HCT116 (cell line): ENCODE measurements around the gene MCRIP2. TPM values are rescaled to one million over a fixed set of nuclear protein-coding genes. Genes with fewer than 3 reads are reported as not detected.

Source experiments
- ATAC-seq: fragments of 200-7000 bp; cut with Tn5 transposase; 2 replicates; pipeline ENCODE4 v1.9.1; 2020; ENCODE audit warnings: mild to moderate bottlenecking, moderate library complexity
- BruUV-seq: library from RNA; stranded (reverse); fragments of 400-500 nt; replicated peaks from 2 replicates; lab custom pipeline; 2021; lab: Mats Ljungman, UMichigan
- CTCF ChIA-PET: fragments of 300-600 bp; sonication (Branson Sonifier 250); formaldehyde crosslinking; loops from one replicate; lab custom pipeline; 2021; ENCODE audit warnings: antibody characterized with exemption; lab: Charles Lee
- POLR2A ChIA-PET: fragments of 300-600, 350-600 bp; sonication (Branson Sonifier 250); formaldehyde crosslinking; loops from one replicate; lab custom pipeline; 2021; ENCODE audit warnings: antibody characterized with exemption; lab: Charles Lee
- RAD21 ChIA-PET, 2 experiments: fragments of 300-600 bp; sonication (Branson Sonifier 250); formaldehyde crosslinking; loops; one replicate each; lab custom pipeline; 2023; ENCODE audit warnings: low total read pairs in 2 of 2; ENCODE audit not compliant: uncharacterized antibody in 2 of 2, unreplicated experiment in 2 of 2, low non-redundant PET in 1 of 2; lab: Charles Lee
- DNase-seq: peaks from one replicate; pipeline ENCODE4 v3.0.0-alpha.2; 2010; ENCODE audit warnings: low read depth, low spot score
- H2AFZ ChIP-seq: fragments of 200-600 bp; shearing (Covaris generic), sonication (generic); 2 replicates; pipeline ENCODE4 v1.6.1; 2017; ENCODE audit warnings: low read depth, mixed run types, mixed read lengths, antibody characterized with exemption, low read length; ENCODE audit not compliant: poor library complexity, severe bottlenecking
- H3K27ac ChIP-seq: 2 replicates; pipeline ENCODE4 v1.5.1; 2012; ENCODE audit warnings: low read depth, low read length
- H3K27me3 ChIP-seq: fragments of 200-600 bp; sonication (generic); 2 replicates; pipeline ENCODE4 v1.6.1; 2016; ENCODE audit warnings: mixed run types, low read length, mixed read lengths; ENCODE audit not compliant: insufficient read depth
- H3K36me3 ChIP-seq, 2 experiments: fragments of 200-500 bp in 1 of 2; fragments of 200-600 bp in 1 of 2; sonication (Bioruptor generic) in 1 of 2; sonication (generic) in 1 of 2; 2 replicates each; pipeline versions ENCODE4 v1.5.1 to v1.6.1; 2014 to 2016; ENCODE audit warnings: low read length in 2 of 2, inconsistent platforms in 1 of 2, mixed read lengths in 1 of 2, mixed run types in 1 of 2; ENCODE audit not compliant: insufficient read depth in 2 of 2, control insufficient read depth in 1 of 2
- H3K4me1 ChIP-seq, 2 experiments: fragments of 200-600 bp in 1 of 2; sonication (generic) in 1 of 2; 2 replicates each; pipeline versions ENCODE4 v1.5.1 to v1.6.1; 2012 to 2017; ENCODE audit warnings: low read length in 2 of 2, inconsistent platforms in 1 of 2, mild to moderate bottlenecking in 1 of 2, mixed read lengths in 1 of 2, mixed run types in 1 of 2, moderate library complexity in 1 of 2; ENCODE audit not compliant: insufficient read depth in 2 of 2, control insufficient read depth in 1 of 2
- H3K4me2 ChIP-seq: fragments of 200-600 bp; sonication (generic); 2 replicates; pipeline ENCODE4 v1.6.1; 2017; ENCODE audit warnings: mixed run types, low read length, mixed read lengths
- H3K4me3 ChIP-seq, 2 experiments: fragments of 200-600 bp in 1 of 2; sonication (generic) in 1 of 2; replicated peaks in 1 of 2; 2 replicates each; pipeline ENCODE4 v1.5.1; 2011 to 2016; ENCODE audit warnings: low read length in 2 of 2, control low read depth in 1 of 2, low read depth in 1 of 2, mild to moderate bottlenecking in 1 of 2, mixed read lengths in 1 of 2, mixed run types in 1 of 2
- H3K79me2 ChIP-seq: fragments of 200-600 bp; sonication (generic); 2 replicates; pipeline ENCODE4 v1.6.1; 2017; ENCODE audit warnings: mild to moderate bottlenecking, mixed run types, low read length, moderate library complexity, mixed read lengths; ENCODE audit not compliant: insufficient read depth
- H3K9ac ChIP-seq: fragments of 200-600 bp; sonication (generic); 2 replicates; pipeline ENCODE4 v1.6.1; 2016; ENCODE audit warnings: low read length, mixed read lengths
- H3K9me2 ChIP-seq: fragments of 200-600 bp; sonication (generic), shearing (Covaris generic); 2 replicates; pipeline ENCODE4 v1.6.1; 2017; ENCODE audit warnings: mixed run types, mild to moderate bottlenecking, moderate library complexity; ENCODE audit not compliant: insufficient read depth
- H3K9me3 ChIP-seq, 2 experiments: fragments of 200-500 bp in 1 of 2; fragments of 200-600 bp in 1 of 2; sonication (Bioruptor generic) in 1 of 2; sonication (generic) in 1 of 2; 2 replicates each; pipeline ENCODE4 v1.6.1; 2014 to 2017; ENCODE audit warnings: low read length in 2 of 2, mixed read lengths in 2 of 2, inconsistent platforms in 1 of 2, low read depth in 1 of 2, mild to moderate bottlenecking in 1 of 2, mixed run types in 1 of 2, moderate library complexity in 1 of 2; ENCODE audit not compliant: control insufficient read depth in 1 of 2, insufficient read depth in 1 of 2
- H4K20me1 ChIP-seq: fragments of 200-600 bp; sonication (generic), shearing (Covaris generic); 2 replicates; pipeline ENCODE4 v1.6.1; 2017; ENCODE audit warnings: mixed run types, mild to moderate bottlenecking, moderate library complexity; ENCODE audit not compliant: insufficient read depth
- CBX3 ChIP-seq: IDR thresholded peaks from 2 replicates; pipeline ENCODE4 v1.6.1; 2012; ENCODE audit warnings: low read depth
- RAD21 ChIP-seq: IDR thresholded peaks from 2 replicates; pipeline ENCODE4 v1.6.1; 2012; ENCODE audit warnings: low read depth, mild to moderate bottlenecking
- ZFX ChIP-seq: fragments of 450-650 bp; IDR thresholded peaks from 2 replicates; pipeline ENCODE4 v1.6.1; 2017
- ZNF274 ChIP-seq: fragments of 200-500 bp; sonication (Bioruptor generic); IDR thresholded peaks from 2 replicates; pipeline ENCODE4 v1.6.1; 2014; ENCODE audit warnings: mild to moderate bottlenecking, low read depth, low read length, inconsistent platforms
- intact Hi-C: fragments of 100-400 bp; cut with micrococcal nuclease; formaldehyde crosslinking; loops from 2 replicates; pipeline ENCODE4 v1.10.0; 2022
- total RNA-seq: library from RNA; stranded (reverse); gene quantifications from one replicate; pipeline ENCODE4 v1.2.1, GENCODE V29; 2021; ENCODE audit not compliant: unreplicated experiment
- TF ChIP-seq, protein P1 (sequence below): IDR thresholded peaks from 2 replicates; pipeline ENCODE4 v1.6.1; 2012
- TF ChIP-seq, protein P2 (sequence below), 3 experiments: fragments of 200-600 bp in 1 of 3; sonication (generic) in 1 of 3; IDR thresholded peaks in 2 of 3; conservative IDR thresholded peaks in 1 of 3; 2 replicates each; pipeline ENCODE4 v1.5.1; 2012 to 2017; ENCODE audit warnings: low read depth in 2 of 3, low read length in 2 of 3, antibody characterized with exemption in 1 of 3, borderline replicate concordance in 1 of 3, control low read depth in 1 of 3, mild to moderate bottlenecking in 1 of 3, mixed read lengths in 1 of 3, mixed run types in 1 of 3, moderate library complexity in 1 of 3; ENCODE audit not compliant: insufficient read depth in 1 of 3

MCRIP2 gene
- total RNA-seq, 1 experiment from 2014 or later, result 34.9 TPM

DNA sequence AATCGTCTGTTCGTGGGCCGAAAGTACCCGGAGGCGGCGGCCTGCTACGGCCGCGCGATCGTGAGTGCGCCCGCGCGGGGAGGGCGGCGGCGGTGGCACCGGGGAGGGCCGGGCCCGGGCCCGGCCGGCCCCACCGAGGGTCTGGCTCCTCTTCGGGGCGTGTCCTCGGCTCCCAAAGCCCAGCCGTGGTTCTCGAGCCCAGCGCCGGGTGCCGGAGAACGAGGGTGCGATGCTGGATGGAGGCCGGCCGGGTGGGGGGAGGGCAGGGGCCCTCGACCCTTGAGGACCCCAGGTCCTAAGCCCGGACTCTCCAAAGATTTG, 39.0 kb downstream of the MCRIP2 start:
- H3K4me1 ChIP-seq, result peaks cover 13 to 48% of the 10 kb centered on the region in 2 experiments
- TF ChIP-seq, protein P1, sequence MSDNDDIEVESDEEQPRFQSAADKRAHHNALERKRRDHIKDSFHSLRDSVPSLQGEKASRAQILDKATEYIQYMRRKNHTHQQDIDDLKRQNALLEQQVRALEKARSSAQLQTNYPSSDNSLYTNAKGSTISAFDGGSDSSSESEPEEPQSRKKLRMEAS, result no peak
- TF ChIP-seq RAD21, result no peak
- TF ChIP-seq CBX3, result no peak
- TF ChIP-seq ZFX, result peak; percentile 82

DNA sequence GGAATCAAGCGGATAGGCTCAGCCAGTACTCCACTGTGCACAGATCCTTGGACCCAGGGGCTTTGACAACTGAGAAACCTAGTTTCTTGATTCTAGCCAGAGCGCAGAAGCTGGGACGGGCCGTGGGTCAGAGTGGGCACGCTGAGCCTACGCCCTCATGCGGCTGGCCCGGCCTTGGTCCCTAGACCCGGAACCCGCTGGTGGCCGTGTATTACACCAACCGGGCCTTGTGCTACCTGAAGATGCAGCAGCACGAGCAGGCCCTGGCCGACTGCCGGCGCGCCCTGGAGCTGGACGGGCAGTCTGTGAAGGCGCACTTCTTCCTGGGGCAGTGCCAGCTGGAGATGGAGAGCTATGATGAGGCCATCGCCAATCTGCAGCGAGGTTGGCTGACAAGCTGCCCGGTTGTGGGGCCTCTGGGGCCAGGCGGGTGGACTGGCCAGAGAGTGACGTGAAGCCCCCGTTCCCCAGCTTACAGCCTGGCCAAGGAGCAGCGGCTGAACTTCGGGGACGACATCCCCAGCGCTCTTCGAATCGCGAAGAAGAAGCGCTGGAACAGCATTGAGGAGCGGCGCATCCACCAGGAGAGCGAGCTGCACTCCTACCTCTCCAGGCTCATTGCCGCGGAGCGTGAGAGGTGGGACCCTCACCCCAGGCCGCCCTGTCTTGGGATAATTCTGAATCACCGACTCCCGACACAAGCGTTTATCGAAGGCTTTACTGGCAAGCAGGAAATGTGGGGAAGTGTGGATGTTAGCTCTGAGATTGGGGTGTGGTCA, 39.5 kb downstream of the MCRIP2 start:
- BruUV-seq, result no TSS peak
- no peak for DNase-seq
- Histone ChIP-seq H3K79me2 (peaks cover 38% of the 10 kb centered on the region), H3K9me2 (no peaks in the 10 kb centered on the region), H3K36me3 (peaks cover 0 to 26% of the 10 kb centered on the region in 2 experiments; a peak in 2 of 4 replicates), H3K4me1 (peaks cover 13 to 54% of the 10 kb centered on the region in 2 experiments), H2AFZ (no peak overlapping the region), H3K4me3 (peak overlapping the region; percentile 66 to 90), H3K4me2 (peak overlapping the region; percentile 97), H3K27ac (peak overlapping the region; percentile 98), H4K20me1 (no peaks in the 10 kb centered on the region), H3K9ac (peak overlapping the region; percentile 92), H3K9me3 (no peaks in the 10 kb centered on the region), H3K27me3 (no peaks in the 10 kb centered on the region)
- CTCF ChIA-PET, result interaction anchor here (1.1 kb wide), 1 partner anchor 9 kb away, joined by 3 read pairs; the partner anchor contains the start of gene WDR24
- intact Hi-C loops, result no loop called here
- TF ChIP-seq ZNF274, result no peak
- TF ChIP-seq, protein P2, sequence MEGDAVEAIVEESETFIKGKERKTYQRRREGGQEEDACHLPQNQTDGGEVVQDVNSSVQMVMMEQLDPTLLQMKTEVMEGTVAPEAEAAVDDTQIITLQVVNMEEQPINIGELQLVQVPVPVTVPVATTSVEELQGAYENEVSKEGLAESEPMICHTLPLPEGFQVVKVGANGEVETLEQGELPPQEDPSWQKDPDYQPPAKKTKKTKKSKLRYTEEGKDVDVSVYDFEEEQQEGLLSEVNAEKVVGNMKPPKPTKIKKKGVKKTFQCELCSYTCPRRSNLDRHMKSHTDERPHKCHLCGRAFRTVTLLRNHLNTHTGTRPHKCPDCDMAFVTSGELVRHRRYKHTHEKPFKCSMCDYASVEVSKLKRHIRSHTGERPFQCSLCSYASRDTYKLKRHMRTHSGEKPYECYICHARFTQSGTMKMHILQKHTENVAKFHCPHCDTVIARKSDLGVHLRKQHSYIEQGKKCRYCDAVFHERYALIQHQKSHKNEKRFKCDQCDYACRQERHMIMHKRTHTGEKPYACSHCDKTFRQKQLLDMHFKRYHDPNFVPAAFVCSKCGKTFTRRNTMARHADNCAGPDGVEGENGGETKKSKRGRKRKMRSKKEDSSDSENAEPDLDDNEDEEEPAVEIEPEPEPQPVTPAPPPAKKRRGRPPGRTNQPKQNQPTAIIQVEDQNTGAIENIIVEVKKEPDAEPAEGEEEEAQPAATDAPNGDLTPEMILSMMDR (IDR thresholded peaks at IDR 0.05 in 2 of 3, conservative IDR thresholded peaks at IDR 0.05 in 1 of 3; ENCODE audit: borderline replicate concordance in 1 of 3, insufficient read depth in 1 of 3, low read depth in 2 of 3, low read length in 2 of 3), result peak in 1 of 3 experiments; percentile 14; a peak in 2 of 6 replicates
- peak; percentile 5; the same call in 1 of the 2 replicates for ATAC-seq
- RAD21 ChIA-PET, result no interaction called here
- POLR2A ChIA-PET, result no interaction called here

More for the DNA sequence above, 39.0 kb downstream of the MCRIP2 start:
- Histone ChIP-seq H3K36me3 (peaks cover 0 to 26% of the 10 kb centered on the region in 2 experiments; a peak in 2 of 4 replicates), H3K9ac (peak overlapping the region; percentile 92), H3K27me3 (no peaks in the 10 kb centered on the region), H3K4me3 (peak overlapping the region; percentile 66 to 90), H3K4me2 (peak overlapping the region; percentile 97), H3K27ac (peak overlapping the region; percentile 98), H3K9me3 (no peaks in the 10 kb centered on the region), H3K79me2 (peaks cover 38% of the 10 kb centered on the region), H3K9me2 (no peaks in the 10 kb centered on the region), H4K20me1 (no peaks in the 10 kb centered on the region), H2AFZ (no peak overlapping the region)
- no peak for DNase-seq
- ChIA-PET RAD21 (no interaction called here), POLR2A (no interaction called here), CTCF (interaction anchor here (1.1 kb wide), 1 partner anchor 9 kb away, joined by 3 read pairs; the partner anchor contains the start of gene WDR24)
- ATAC-seq, result no peak
- intact Hi-C loops, result no loop called here
- no TSS peak for BruUV-seq
